Non-pigmented ciliary epithelial cell (primary cell): ENCODE data around the gene ZNF583.

Source experiments
- DNase-seq: peaks from one replicate; pipeline ENCODE4 v3.0.0-alpha.2; 2010; ENCODE audit warnings: low read depth

Gene ZNF583

GRCh38 chr19:56403764-56404704, at the start of gene ZNF583:
ZNF583 (plus strand) TSS chr19:56404332; CDS start chr19:56407115, 2,783 bp downstream.
- peak; percentile 90 for DNase-seq

- DNase-seq: no peak
Measured at GRCh38 chr19:56355517-56355916, 48.6 kb upstream of the ZNF583 start.

- DNase-seq: no peak
Measured at GRCh38 chr19:56356944-56357343, 47.2 kb upstream of the ZNF583 start.

DNA sequence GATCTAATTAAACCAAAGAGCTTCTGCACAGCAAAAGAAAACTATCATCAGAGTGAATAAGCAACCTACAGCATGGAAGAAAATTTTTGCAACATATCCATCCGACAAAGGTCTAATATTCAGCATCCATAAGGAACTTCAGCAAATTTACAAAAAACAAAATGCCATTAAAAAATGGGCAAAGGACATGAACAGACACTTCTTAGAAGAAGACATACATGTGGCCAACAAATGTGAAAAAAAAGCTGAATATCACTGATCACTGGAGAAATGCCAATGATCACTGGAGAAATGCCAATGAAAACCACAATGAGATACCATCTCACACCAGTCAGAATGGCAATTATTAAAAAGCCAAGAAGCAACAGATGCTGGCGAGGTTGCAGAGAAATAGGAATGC, 43.3 kb upstream of the ZNF583 start:
- no peak for DNase-seq

DNA sequence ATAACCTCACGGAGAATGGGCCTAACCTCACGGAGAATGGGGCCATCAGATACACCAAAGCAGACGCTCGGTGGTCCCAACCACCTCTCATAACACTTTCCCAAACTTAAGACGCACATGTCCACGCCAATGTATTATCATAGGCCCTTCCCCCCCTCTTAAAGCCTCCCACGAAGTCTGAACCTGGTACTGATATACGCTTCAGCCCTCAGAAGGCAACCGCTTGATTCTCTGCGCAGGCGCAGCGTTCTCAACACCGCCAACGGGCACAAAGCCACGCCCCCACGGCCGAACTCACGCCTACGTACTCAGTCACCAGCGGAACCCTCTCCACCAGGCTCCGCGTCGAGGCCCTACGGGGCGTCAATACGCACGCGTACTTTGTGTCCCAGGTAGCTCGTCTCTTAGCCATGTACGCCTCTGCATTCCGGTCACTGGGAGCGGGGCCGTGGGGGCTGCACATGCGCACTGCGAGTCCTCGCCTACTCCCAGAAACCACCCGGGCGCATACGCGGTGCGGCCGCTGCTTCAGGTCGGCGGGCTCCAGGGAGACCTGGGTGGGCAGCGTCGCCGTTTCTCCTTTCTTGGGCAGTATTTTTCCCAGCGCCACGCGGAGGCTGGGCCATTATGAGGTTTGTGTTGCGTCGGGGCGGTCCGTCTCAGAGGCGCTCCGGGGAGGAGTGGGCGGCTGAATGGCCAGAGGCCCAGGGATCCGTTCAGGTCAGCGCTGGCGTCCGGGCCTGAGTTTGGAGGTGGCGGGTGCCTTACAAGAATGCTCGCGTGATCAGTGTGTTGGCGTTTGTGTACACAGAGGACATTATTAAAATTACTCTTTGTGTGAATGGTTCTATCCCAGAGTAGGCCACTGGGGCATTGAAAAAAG, 36.1 kb upstream of the ZNF583 start:
- DNase-seq: peak; percentile 93

GRCh38 chr19:56369886-56370676, 34.1 kb upstream of the ZNF583 start:
- no peak for DNase-seq

DNA sequence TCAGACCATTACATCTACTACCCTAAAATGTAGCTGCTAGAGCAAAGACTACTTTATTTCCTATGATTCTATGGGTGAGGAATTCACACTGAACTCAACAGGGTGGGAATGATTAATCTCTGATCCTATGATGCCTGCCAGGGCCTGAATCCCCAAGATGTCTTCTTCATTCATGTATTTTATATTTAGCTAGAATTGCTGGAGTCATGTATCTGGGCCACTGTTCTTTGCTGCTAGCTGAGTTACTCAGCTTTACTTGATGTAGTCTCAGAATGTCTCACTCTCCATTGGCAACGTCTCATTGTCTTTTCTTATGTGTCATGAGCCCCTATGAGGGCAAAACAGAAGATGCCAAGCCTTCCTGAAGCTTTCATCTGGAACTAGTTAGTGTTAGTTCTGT, 31.9 kb upstream of the ZNF583 start:
- DNase-seq: no peak

- no peak for DNase-seq
Measured at GRCh38 chr19:56377105-56377924, 26.8 kb upstream of the ZNF583 start.

- DNase-seq: no peak
Measured at GRCh38 chr19:56383826-56384605, 20.1 kb upstream of the ZNF583 start.

GRCh38 chr19:56393119-56394012, 10.8 kb upstream of the ZNF583 start, which contains the start of gene ZNF582:
ZNF582 (minus strand) TSS chr19:56393534; CDS start chr19:56391752, 1,782 bp downstream.
- DNase-seq: peak; percentile 84

DNA sequence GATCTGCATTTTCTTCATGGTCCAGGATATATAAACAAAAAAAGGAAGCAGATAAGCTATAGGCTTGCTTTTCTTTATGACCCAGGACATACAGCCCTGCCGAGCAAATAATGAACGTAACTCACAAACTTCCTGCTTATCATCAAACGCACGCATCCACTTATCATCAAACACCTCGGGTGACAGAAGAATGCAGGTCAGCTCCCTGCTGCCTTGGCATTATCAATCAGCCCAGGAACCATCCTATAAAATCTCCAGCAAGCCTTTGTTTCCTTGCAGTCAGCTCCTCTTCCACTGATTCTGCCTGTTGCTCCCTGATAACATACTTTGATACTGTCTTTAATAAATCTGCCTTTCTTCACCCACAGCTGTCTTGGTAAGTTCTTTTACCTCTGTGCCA, 5.3 kb upstream of the ZNF583 start:
- no peak for DNase-seq

GRCh38 chr19:56400485-56400884, 3.6 kb upstream of the ZNF583 start:
- no peak for DNase-seq

- DNase-seq: no peak
Measured at GRCh38 chr19:56403261-56403660, 871 bp upstream of the ZNF583 start.

DNA sequence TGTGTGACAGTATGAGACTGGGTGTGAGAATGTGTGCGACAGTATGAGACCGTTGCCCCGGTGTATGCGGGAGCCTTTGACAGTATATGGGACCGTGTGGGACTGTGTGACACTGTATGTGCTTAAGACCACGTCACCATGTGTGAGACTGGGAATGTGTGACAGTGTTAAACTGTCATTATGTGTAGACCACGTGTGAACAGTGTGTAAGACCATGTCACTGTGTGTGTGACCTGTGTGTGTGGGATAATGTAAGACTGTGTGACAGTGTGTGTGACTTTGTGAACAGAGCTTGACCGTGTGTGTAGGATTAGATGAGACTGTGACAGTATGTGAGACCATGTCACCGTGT, 549 bp downstream of the ZNF583 start:
- no peak for DNase-seq

GRCh38 chr19:56405062-56405461, 930 bp downstream of the ZNF583 start:
- DNase-seq: no peak

DNA sequence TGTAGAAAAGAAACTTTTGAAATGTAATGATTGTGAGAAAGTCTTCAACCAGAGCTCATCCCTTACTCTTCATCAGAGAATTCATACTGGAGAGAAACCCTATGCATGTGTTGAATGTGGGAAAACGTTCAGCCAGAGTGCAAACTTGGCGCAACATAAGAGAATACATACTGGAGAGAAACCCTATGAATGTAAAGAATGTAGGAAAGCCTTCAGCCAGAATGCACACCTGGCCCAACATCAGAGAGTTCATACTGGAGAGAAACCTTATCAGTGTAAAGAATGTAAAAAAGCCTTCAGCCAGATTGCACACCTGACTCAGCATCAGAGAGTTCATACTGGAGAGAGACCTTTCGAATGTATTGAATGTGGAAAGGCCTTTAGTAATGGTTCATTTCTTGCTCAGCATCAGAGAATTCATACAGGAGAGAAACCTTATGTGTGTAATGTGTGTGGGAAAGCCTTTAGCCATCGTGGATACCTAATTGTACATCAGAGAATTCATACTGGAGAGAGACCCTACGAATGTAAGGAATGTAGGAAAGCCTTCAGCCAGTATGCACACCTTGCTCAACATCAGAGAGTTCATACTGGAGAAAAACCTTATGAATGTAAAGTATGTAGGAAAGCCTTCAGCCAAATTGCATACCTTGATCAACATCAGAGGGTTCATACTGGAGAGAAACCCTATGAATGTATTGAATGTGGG, 19.3 kb downstream of the ZNF583 start:
- DNase-seq: no peak

- DNase-seq: no peak
Measured at GRCh38 chr19:56423985-56424353, 19.8 kb downstream of the ZNF583 start.

DNA sequence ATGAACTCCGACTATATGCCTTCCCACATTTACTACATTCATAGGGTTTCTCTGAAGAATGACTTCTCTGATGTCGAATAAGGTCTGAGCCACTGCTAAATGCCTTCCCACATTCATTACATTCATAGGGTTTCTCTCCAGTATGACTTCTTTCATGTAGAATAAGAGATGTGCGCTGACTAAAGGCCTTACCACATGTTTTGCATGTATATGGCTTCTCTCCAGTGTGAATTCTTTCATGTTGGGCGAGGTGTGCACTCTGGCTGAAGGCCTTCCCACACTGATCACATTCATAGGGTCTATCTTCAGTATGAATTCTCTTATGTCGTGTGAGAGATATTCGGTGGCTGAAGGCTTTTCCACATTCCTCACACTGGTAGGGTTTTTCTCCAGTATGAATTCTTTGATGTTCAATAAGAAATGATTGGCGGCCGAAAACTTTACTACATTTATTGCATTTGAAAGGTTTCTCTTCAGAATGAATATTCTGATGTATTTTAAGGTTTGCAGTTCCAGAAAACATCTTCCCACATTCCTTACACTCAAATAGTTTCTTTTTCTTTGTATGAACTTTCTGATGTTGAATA, 37.2 kb downstream of the ZNF583 start:
- DNase-seq: no peak
